Liver (tissue), 2 donors: ENCODE data around the gene PRCD.

ENCODE experiments used
- TF ChIP-seq, protein P1 (sequence below): fragments of 150-350 bp; IDR thresholded peaks from 2 replicates; pipeline ENCODE4 v1.5.1; 2017; ENCODE audit warnings: improper control_type of control experiment, low read depth, low read length; ENCODE audit not compliant: missing input control
- TF ChIP-seq, protein P2 (sequence below): IDR thresholded peaks from 2 replicates; pipeline ENCODE4 v1.6.1; 2016; ENCODE audit warnings: antibody characterized with exemption
- TF ChIP-seq, protein P3 (sequence below): IDR thresholded peaks from 2 replicates; pipeline ENCODE4 v1.6.1; 2016; ENCODE audit warnings: antibody characterized with exemption
- donor health status: healthy.

DNA sequence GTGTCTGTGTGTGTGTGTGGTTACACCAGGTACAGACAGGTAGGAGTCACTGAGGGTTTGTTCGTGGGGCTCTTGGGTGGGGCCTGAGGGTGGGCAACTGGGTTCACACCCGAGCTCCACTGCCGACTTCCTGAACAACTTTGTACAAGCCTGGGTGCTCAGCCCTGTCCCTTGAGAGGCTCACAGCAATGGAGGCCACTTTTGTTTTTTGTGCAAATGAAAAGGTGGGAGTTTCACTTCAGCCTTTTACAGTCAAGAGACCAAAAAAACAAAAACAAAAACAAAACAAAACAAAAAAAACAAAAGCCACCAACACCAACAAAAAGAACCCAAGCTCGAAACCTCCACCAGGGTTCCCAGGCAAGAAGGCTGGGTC, 41.0 kb upstream of the PRCD start:
- TF ChIP-seq, protein P1, sequence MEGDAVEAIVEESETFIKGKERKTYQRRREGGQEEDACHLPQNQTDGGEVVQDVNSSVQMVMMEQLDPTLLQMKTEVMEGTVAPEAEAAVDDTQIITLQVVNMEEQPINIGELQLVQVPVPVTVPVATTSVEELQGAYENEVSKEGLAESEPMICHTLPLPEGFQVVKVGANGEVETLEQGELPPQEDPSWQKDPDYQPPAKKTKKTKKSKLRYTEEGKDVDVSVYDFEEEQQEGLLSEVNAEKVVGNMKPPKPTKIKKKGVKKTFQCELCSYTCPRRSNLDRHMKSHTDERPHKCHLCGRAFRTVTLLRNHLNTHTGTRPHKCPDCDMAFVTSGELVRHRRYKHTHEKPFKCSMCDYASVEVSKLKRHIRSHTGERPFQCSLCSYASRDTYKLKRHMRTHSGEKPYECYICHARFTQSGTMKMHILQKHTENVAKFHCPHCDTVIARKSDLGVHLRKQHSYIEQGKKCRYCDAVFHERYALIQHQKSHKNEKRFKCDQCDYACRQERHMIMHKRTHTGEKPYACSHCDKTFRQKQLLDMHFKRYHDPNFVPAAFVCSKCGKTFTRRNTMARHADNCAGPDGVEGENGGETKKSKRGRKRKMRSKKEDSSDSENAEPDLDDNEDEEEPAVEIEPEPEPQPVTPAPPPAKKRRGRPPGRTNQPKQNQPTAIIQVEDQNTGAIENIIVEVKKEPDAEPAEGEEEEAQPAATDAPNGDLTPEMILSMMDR: no peak
- TF ChIP-seq, protein P2, sequence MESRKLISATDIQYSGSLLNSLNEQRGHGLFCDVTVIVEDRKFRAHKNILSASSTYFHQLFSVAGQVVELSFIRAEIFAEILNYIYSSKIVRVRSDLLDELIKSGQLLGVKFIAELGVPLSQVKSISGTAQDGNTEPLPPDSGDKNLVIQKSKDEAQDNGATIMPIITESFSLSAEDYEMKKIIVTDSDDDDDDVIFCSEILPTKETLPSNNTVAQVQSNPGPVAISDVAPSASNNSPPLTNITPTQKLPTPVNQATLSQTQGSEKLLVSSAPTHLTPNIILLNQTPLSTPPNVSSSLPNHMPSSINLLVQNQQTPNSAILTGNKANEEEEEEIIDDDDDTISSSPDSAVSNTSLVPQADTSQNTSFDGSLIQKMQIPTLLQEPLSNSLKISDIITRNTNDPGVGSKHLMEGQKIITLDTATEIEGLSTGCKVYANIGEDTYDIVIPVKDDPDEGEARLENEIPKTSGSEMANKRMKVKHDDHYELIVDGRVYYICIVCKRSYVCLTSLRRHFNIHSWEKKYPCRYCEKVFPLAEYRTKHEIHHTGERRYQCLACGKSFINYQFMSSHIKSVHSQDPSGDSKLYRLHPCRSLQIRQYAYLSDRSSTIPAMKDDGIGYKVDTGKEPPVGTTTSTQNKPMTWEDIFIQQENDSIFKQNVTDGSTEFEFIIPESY: no peak
- TF ChIP-seq, protein P3, sequence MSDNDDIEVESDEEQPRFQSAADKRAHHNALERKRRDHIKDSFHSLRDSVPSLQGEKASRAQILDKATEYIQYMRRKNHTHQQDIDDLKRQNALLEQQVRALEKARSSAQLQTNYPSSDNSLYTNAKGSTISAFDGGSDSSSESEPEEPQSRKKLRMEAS: no peak
